ENCODE measurements around the gene NUTM2E.
"Not testable (repeated sequence)": the region's sequence is repeated elsewhere in the genome, so short reads cannot be mapped to it uniquely, and the experiment has no call there.

DNA sequence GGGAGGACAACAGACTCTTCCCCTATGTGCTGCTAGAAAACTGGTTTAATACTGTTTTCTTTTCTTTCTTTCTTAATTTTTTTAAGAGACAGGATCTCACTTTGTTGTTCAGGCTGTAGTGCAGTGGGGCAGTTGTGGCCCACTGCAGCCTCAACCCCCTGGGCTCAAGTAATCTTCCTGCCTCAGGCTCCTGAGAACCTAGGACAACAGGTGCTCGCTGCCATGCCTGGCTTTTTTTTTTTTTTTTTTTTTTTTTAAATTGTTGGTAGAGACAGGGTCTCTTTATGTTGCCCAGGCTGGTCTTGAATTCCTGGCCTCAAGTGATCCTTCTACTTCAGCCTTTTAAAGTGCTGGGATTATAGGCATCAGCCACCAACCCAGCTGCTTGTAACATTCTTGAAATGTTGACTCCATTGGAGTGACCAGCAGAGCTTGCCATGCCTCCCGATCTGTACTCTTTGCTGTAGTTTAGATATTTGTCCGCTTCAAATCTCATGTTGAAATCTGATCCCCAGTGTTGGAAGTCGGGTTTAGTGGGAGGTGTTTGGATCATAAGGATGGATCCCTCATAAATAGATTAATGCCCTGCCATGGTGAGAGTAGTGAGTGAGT is 34.5 kb upstream of the NUTM2E start:
- not testable (repeated sequence) for TF ChIP-seq CTCF, POLR2A (IDR thresholded peaks at IDR 0.05)

Measured in heart left ventricle (tissue), 13 donors.